LNCaP clone FGC (cell line): Measurements from ENCODE around the gene MBNL2.

Experiments used
- DNase-seq: peaks from one replicate; pipeline ENCODE4 v3.0.0-alpha.2; 2011; ENCODE audit warnings: low read depth
- H3K4me3 ChIP-seq: 2 replicates; pipeline ENCODE4 v1.5.1; 2011; ENCODE audit warnings: mild to moderate bottlenecking, low read depth, low read length, control low read depth
- CTCF ChIP-seq: IDR thresholded peaks from 2 replicates; pipeline ENCODE4 v1.5.1; 2012; ENCODE audit warnings: mild to moderate bottlenecking; ENCODE audit not compliant: control insufficient read depth, insufficient read depth; ENCODE audit errors: extremely low read depth

MBNL2 gene

GRCh38 chr13:97301382-97302095, 79.4 kb downstream of the MBNL2 start:
- TF ChIP-seq CTCF: no peak
- DNase-seq: no peak
- H3K4me3 ChIP-seq: no peak overlapping the region

GRCh38 chr13:97302611-97303010, 80.5 kb downstream of the MBNL2 start:
- H3K4me3 ChIP-seq: no peak overlapping the region
- no peak for TF ChIP-seq CTCF
- no peak for DNase-seq

GRCh38 chr13:97306106-97306505, 84.0 kb downstream of the MBNL2 start:
- TF ChIP-seq CTCF: no peak
- H3K4me3 ChIP-seq: no peak overlapping the region
- no peak for DNase-seq

GRCh38 chr13:97306645-97307044, 84.5 kb downstream of the MBNL2 start:
- no peak overlapping the region for H3K4me3 ChIP-seq
- no peak for TF ChIP-seq CTCF
- no peak for DNase-seq

- no peak for TF ChIP-seq CTCF
- no peak overlapping the region for H3K4me3 ChIP-seq
- DNase-seq: no peak
These were observed 85.2 kb downstream of the MBNL2 start for GRCh38 chr13:97307118-97307881.

- TF ChIP-seq CTCF: no peak
- no peak for DNase-seq
- no peak overlapping the region for H3K4me3 ChIP-seq
These were observed 85.9 kb downstream of the MBNL2 start for GRCh38 chr13:97307882-97308624.
